NCI-H2081 (cell line): ENCODE results near the gene HSDL2.
"Not testable (repeated sequence)": the region's sequence is repeated elsewhere in the genome, so short reads cannot be mapped to it uniquely, and the experiment has no call there.

Source experiments
- DNase-seq, 2 experiments: peaks; one replicate each; lab custom pipeline; 2025; lab: John Stamatoyannopoulos, UW

The HSDL2 gene

GRCh38 chr9:112500842-112501241 is 120.9 kb downstream of the HSDL2 start:
- DNase-seq = no peak

- no peak for DNase-seq
Observed at GRCh38 chr9:112501287-112501686, 121.4 kb downstream of the HSDL2 start.

GRCh38 chr9:112502175-112502946 is 122.5 kb downstream of the HSDL2 start:
- DNase-seq = no peak

- no peak for DNase-seq
Observed at GRCh38 chr9:112503170-112503569, 123.3 kb downstream of the HSDL2 start.

GRCh38 chr9:112505086-112505485 is 125.2 kb downstream of the HSDL2 start:
- peak in 1 of 2 experiments; percentile 39 for DNase-seq

GRCh38 chr9:112505607-112506006 is 125.7 kb downstream of the HSDL2 start:
- peak; percentile 9 to 77 for DNase-seq

GRCh38 chr9:112506571-112506970 is 126.7 kb downstream of the HSDL2 start:
- DNase-seq = no peak

- no peak for DNase-seq
Observed at GRCh38 chr9:112507001-112507680, 127.2 kb downstream of the HSDL2 start.

- peak in 1 of 2 experiments; percentile 18 for DNase-seq
Observed at GRCh38 chr9:112508377-112508776, 128.5 kb downstream of the HSDL2 start.

GRCh38 chr9:112512377-112512776 is 132.5 kb downstream of the HSDL2 start:
- not testable (repeated sequence) for DNase-seq

GRCh38 chr9:112516769-112517168 is 136.9 kb downstream of the HSDL2 start:
- DNase-seq = no peak

GRCh38 chr9:112520069-112520468 is 140.2 kb downstream of the HSDL2 start:
- DNase-seq = no peak

GRCh38 chr9:112520656-112521055 is 140.7 kb downstream of the HSDL2 start:
- no peak for DNase-seq
